ENCODE data around the gene CSK.

DNA sequence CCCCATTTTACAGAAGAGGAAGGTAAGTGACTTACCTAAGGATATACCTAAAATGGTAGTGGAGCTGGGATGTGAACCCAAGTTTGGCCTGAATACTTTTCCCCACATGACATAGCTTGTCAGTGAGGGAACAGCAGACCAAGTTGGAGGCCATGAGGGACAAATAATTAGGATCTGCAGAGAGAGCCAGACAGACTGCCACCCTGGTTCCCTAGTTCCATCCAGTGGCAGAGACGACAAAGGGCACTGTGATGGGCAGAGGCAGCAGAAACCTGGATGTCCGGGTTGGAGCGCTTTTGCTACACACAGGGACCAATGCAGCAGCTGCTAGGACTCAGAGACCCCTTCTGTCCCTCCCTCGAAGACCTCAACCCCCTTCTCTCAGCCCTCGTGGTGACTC, 45.7 kb downstream of the CSK start:
- TF ChIP-seq EZH2 (IDR thresholded peaks at IDR 0.05; ENCODE audit: insufficient read depth, poor library complexity, severe bottlenecking): no peak
- TF ChIP-seq EZH2phosphoT487 (IDR thresholded peaks at IDR 0.05; ENCODE audit: insufficient read depth, low read depth): no peak

Data from GM23248 (cell line).